ENCODE data around the gene AKIRIN2.

The AKIRIN2 gene

GRCh38 chr6:87701676-87702588 is at the start of gene AKIRIN2:
Gene AKIRIN2 (minus strand): TSS chr6:87702233. CDS start chr6:87701684, 549 bp downstream.
- DNase-seq: peak; percentile 95

GRCh38 chr6:87747646-87748045 is 45.6 kb upstream of the AKIRIN2 start:
- no peak for DNase-seq

- no peak for DNase-seq
Observed at GRCh38 chr6:87745966-87746721, 44.1 kb upstream of the AKIRIN2 start.

GRCh38 chr6:87743454-87743853 is 41.4 kb upstream of the AKIRIN2 start:
- DNase-seq: no peak

GRCh38 chr6:87742106-87742505 is 40.1 kb upstream of the AKIRIN2 start:
- DNase-seq: no peak

- no peak for DNase-seq
Observed at GRCh38 chr6:87741001-87741650, 39.1 kb upstream of the AKIRIN2 start.

GRCh38 chr6:87738744-87739143 is 36.7 kb upstream of the AKIRIN2 start:
- no peak for DNase-seq

- no peak for DNase-seq
Observed at GRCh38 chr6:87738000-87738399, 36.0 kb upstream of the AKIRIN2 start.

GRCh38 chr6:87736809-87737540 is 34.9 kb upstream of the AKIRIN2 start:
- DNase-seq: no peak

GRCh38 chr6:87731818-87732661 is 30.0 kb upstream of the AKIRIN2 start:
- peak; percentile 79 for DNase-seq

- no peak for DNase-seq
Observed at GRCh38 chr6:87731080-87731479, 29.0 kb upstream of the AKIRIN2 start.

- DNase-seq: no peak
Observed at GRCh38 chr6:87729965-87730719, 28.1 kb upstream of the AKIRIN2 start.

- DNase-seq: no peak
Observed at GRCh38 chr6:87728706-87729105, 26.7 kb upstream of the AKIRIN2 start.

- peak; percentile 38 for DNase-seq
Observed at GRCh38 chr6:87724983-87725811, 23.2 kb upstream of the AKIRIN2 start.

- DNase-seq: peak; percentile 76
Observed at GRCh38 chr6:87723170-87724078, 21.4 kb upstream of the AKIRIN2 start.

- DNase-seq: no peak
Observed at GRCh38 chr6:87722540-87723169, 20.6 kb upstream of the AKIRIN2 start.

GRCh38 chr6:87721311-87721710 is 19.3 kb upstream of the AKIRIN2 start:
- DNase-seq: no peak
